Thyroid gland (tissue), 4 donors: ENCODE measurements around the gene INPP1. TPM values are rescaled to one million over a fixed set of nuclear protein-coding genes. Genes with fewer than 3 reads are reported as not detected.
A peak's percentile ranks its signal among the peaks of the same experiment; 100 is the strongest.
"Not testable (repeated sequence)": the region's sequence is repeated elsewhere in the genome, so short reads cannot be mapped to it uniquely, and the experiment has no call there.

Experiments
- DNase-seq, 2 donors: peaks; one replicate each; pipeline ENCODE4 v3.0.0-alpha.2; 2019
- H3K27ac ChIP-seq, 3 donors: fragments of 200-600 bp; sonication (generic); 1 replicate in 2 of 3; 2 replicates in 1 of 3; pipeline ENCODE4 v1.5.1; 2016 to 2019; ENCODE audit warnings: mild to moderate bottlenecking in 1 of 3, moderate library complexity in 1 of 3
- H3K27me3 ChIP-seq: fragments of 200-600 bp; sonication (generic); one replicate; pipeline ENCODE4 v1.5.1; 2019
- H3K36me3 ChIP-seq, 2 donors: fragments of 200-600 bp; sonication (generic); one replicate each; pipeline ENCODE4 v1.5.1; 2016 to 2019
- H3K4me1 ChIP-seq, 2 donors: fragments of 200-600 bp; sonication (generic); one replicate each; pipeline ENCODE4 v1.5.1; 2017 to 2019
- H3K4me3 ChIP-seq, 3 donors: fragments of 200-600 bp; sonication (generic); replicated peaks in 1 of 3; 1 replicate in 2 of 3; 2 replicates in 1 of 3; pipeline ENCODE4 v1.5.1; 2016; ENCODE audit warnings: mild to moderate bottlenecking in 1 of 3
- H3K9me3 ChIP-seq: fragments of 200-600 bp; sonication (generic); one replicate; pipeline ENCODE4 v1.5.1; 2017
- POLR2A ChIP-seq, 2 donors: fragments of 450-650 bp; IDR thresholded peaks; one replicate each; pipeline ENCODE4 v1.6.1; 2017; ENCODE audit warnings: antibody characterized with exemption in 2 of 2, mild to moderate bottlenecking in 2 of 2, moderate library complexity in 1 of 2
- WGBS, 2 donors: methylation state at CpG; one replicate each; pipeline ENCODE4 v1.1.5; 2017; 5-methylcytosine and 5-hydroxymethylcytosine counted together
- intact Hi-C: fragments of 100-400 bp; cut with DNase I; formaldehyde crosslinking; loops from one replicate; pipeline ENCODE4 v1.15.1; 2023
- total RNA-seq, 4 donors: library from RNA; depleted of rRNA; stranded (reverse); fragments of >200 nt; gene quantifications; one replicate each; pipeline ENCODE4 v1.2.3, GENCODE V29; 2016
- TF ChIP-seq, protein P1 (sequence below), 6 experiments: fragments of 200-600 bp in 3 of 6; fragments of 450-650 bp in 3 of 6; sonication (generic) in 3 of 6; IDR thresholded peaks; one replicate each; pipeline ENCODE4 v1.5.1; 2016 to 2019; ENCODE audit warnings: antibody characterized with exemption in 6 of 6, mild to moderate bottlenecking in 2 of 6, inconsistent platforms in 1 of 6, moderate library complexity in 1 of 6

Gene INPP1
- total RNA-seq, 4 donors from 2014 or later: 15.6 to 45.3 (median 21.2) TPM

GRCh38 chr2:190304404-190304803 is 39.0 kb upstream of the INPP1 start:
- H3K4me3 ChIP-seq: no peak overlapping the region
- no peaks in the 10 kb centered on the region for H3K36me3 ChIP-seq
- no peaks in the 10 kb centered on the region for H3K4me1 ChIP-seq
- no peaks in the 10 kb centered on the region for H3K9me3 ChIP-seq
- TF ChIP-seq POLR2A (IDR thresholded peaks at IDR 0.05): no peak
- TF ChIP-seq, protein P1, sequence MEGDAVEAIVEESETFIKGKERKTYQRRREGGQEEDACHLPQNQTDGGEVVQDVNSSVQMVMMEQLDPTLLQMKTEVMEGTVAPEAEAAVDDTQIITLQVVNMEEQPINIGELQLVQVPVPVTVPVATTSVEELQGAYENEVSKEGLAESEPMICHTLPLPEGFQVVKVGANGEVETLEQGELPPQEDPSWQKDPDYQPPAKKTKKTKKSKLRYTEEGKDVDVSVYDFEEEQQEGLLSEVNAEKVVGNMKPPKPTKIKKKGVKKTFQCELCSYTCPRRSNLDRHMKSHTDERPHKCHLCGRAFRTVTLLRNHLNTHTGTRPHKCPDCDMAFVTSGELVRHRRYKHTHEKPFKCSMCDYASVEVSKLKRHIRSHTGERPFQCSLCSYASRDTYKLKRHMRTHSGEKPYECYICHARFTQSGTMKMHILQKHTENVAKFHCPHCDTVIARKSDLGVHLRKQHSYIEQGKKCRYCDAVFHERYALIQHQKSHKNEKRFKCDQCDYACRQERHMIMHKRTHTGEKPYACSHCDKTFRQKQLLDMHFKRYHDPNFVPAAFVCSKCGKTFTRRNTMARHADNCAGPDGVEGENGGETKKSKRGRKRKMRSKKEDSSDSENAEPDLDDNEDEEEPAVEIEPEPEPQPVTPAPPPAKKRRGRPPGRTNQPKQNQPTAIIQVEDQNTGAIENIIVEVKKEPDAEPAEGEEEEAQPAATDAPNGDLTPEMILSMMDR (IDR thresholded peaks at IDR 0.05): no peak
- H3K27me3 ChIP-seq: no peaks in the 10 kb centered on the region
- 92 to 93% methylated on average over 5 of the region's 5 CpGs for WGBS, 2 donors
- DNase-seq: no peak
- no peak overlapping the region for H3K27ac ChIP-seq
- intact Hi-C loops: no loop called here

GRCh38 chr2:190308031-190308430 is 35.4 kb upstream of the INPP1 start:
- TF ChIP-seq, protein P1 (IDR thresholded peaks at IDR 0.05): no peak
- TF ChIP-seq POLR2A (IDR thresholded peaks at IDR 0.05): no peak
- Histone ChIP-seq H3K9me3 (no peaks in the 10 kb centered on the region), H3K27ac (no peak overlapping the region), H3K36me3 (no peaks in the 10 kb centered on the region), H3K4me1 (peaks cover 6 to 15% of the 10 kb centered on the region in 2 donors), H3K4me3 (no peak overlapping the region), H3K27me3 (no peaks in the 10 kb centered on the region)
- intact Hi-C loops: no loop called here
- DNase-seq: no peak
- WGBS, 2 donors: 97% methylated on average over 1 of the region's 1 CpG

- Histone ChIP-seq H3K36me3 (no peaks in the 10 kb centered on the region), H3K4me3 (no peak overlapping the region), H3K9me3 (no peaks in the 10 kb centered on the region), H3K4me1 (peaks cover 22 to 38% of the 10 kb centered on the region in 2 donors), H3K27ac (no peak overlapping the region), H3K27me3 (no peaks in the 10 kb centered on the region)
- 60 to 63% methylated on average over 7 of the region's 7 CpGs for WGBS, 2 donors
- no peak for TF ChIP-seq POLR2A (IDR thresholded peaks at IDR 0.05)
- TF ChIP-seq, protein P1 (IDR thresholded peaks at IDR 0.05): no peak
- intact Hi-C loops: no loop called here
- no peak for DNase-seq
Measured at GRCh38 chr2:190311893-190312634, 31.3 kb upstream of the INPP1 start.

DNA sequence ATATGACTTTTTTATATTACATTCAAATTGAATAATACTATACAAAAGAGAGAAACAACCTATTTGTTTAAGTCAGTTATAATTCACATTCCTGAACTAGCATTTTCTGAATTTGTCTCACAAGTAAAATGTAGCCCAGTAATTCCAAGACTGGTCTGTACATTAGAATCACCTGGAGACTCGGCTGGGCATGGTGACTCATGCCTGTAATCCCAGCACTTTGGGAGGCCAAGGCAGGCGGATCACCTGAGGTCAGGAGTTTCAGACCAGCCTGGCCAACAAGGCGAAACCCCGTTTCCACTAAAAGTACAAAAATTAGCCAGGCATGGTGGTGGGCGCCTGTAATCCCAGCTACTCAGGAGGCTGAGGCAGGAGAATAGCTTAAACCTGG is 30.8 kb upstream of the INPP1 start:
- H3K27me3 ChIP-seq, H3K9me3 ChIP-seq, H3K4me3 ChIP-seq, H3K27ac ChIP-seq, intact Hi-C loops, H3K36me3 ChIP-seq: not testable (repeated sequence)
- 91 to 94% methylated on average over 5 of the region's 5 CpGs for WGBS, 2 donors
- peak in 1 of 2 donors; percentile 4 for DNase-seq
- H3K4me1 ChIP-seq: peaks cover 22 to 38% of the 10 kb centered on the region in 2 donors

DNA sequence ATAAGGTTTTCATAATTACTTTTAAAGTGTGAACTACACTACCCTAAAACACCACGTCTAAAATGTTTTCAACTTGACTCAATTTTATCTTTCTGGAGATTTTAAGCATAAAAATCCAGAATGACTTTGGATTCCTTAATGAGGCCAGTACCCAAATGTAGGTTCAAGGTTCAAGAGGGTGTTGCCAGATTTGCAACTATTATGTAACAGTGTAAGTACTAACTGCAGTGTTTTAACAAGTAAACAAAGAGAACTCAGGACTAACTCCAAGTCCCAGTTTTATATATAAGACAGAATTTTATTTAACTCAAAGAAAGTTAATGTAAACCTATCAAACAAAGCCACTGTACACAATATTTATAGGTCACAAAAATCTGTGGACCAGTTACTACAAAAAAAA is 29.5 kb upstream of the INPP1 start:
- Histone ChIP-seq H3K9me3 (no peaks in the 10 kb centered on the region), H3K4me3 (no peak overlapping the region), H3K4me1 (peaks cover 31 to 48% of the 10 kb centered on the region in 2 donors), H3K36me3 (no peaks in the 10 kb centered on the region), H3K27ac (no peak overlapping the region), H3K27me3 (no peaks in the 10 kb centered on the region)
- DNase-seq: no peak
- WGBS, 2 donors: 82 to 84% methylated on average over 1 of the region's 1 CpG
- intact Hi-C loops: no loop called here
- TF ChIP-seq, protein P1 (IDR thresholded peaks at IDR 0.05): no peak
- TF ChIP-seq POLR2A (IDR thresholded peaks at IDR 0.05): no peak
